HG02973 (cell line): ENCODE results near the gene CD82.

Experiments
- ATAC-seq: cut with Tn5 transposase; IDR thresholded peaks from one replicate; pipeline ENCODE4 v1.9.1; 2021; ENCODE audit warnings: moderate library complexity; ENCODE audit not compliant: unreplicated experiment

CD82 gene

GRCh38 chr11:44574610-44575287, 9.3 kb downstream of the CD82 start:
- no peak for ATAC-seq

- ATAC-seq, result no peak
These were observed 9.8 kb downstream of the CD82 start for GRCh38 chr11:44575288-44575672.

- ATAC-seq, result no peak
These were observed 10.5 kb downstream of the CD82 start for GRCh38 chr11:44575962-44576361.

- no peak for ATAC-seq
These were observed 11.2 kb downstream of the CD82 start for GRCh38 chr11:44576656-44577055.

- ATAC-seq, result no peak
These were observed 11.9 kb downstream of the CD82 start for GRCh38 chr11:44577231-44577830.

- peak; percentile 34 for ATAC-seq
These were observed 12.8 kb downstream of the CD82 start for GRCh38 chr11:44578279-44578678.

- no peak for ATAC-seq
These were observed 13.9 kb downstream of the CD82 start for GRCh38 chr11:44579302-44579761.

GRCh38 chr11:44580701-44581100, 15.2 kb downstream of the CD82 start:
- ATAC-seq, result no peak

- ATAC-seq, result no peak
These were observed 15.8 kb downstream of the CD82 start for GRCh38 chr11:44581246-44581645.

- no peak for ATAC-seq
These were observed 17.3 kb downstream of the CD82 start for GRCh38 chr11:44582641-44583352.

GRCh38 chr11:44583353-44583669, 17.8 kb downstream of the CD82 start:
- ATAC-seq, result no peak

GRCh38 chr11:44585421-44585820, 20.0 kb downstream of the CD82 start:
- no peak for ATAC-seq

GRCh38 chr11:44589301-44589700, 23.8 kb downstream of the CD82 start:
- ATAC-seq, result no peak

- no peak for ATAC-seq
These were observed 25.3 kb downstream of the CD82 start for GRCh38 chr11:44590769-44591168.

GRCh38 chr11:44591557-44591956, 26.1 kb downstream of the CD82 start:
- ATAC-seq, result no peak

- no peak for ATAC-seq
These were observed 26.9 kb downstream of the CD82 start for GRCh38 chr11:44592125-44592940.

- no peak for ATAC-seq
These were observed 27.8 kb downstream of the CD82 start for GRCh38 chr11:44593251-44593650.

GRCh38 chr11:44595006-44595405, 29.5 kb downstream of the CD82 start:
- no peak for ATAC-seq

GRCh38 chr11:44595964-44596381, 30.5 kb downstream of the CD82 start:
- ATAC-seq, result no peak

GRCh38 chr11:44596525-44597276, 31.2 kb downstream of the CD82 start:
- peak; percentile 24 for ATAC-seq
